CD4-positive, alpha-beta T cell treated with Interferon gamma for 1 hour (primary cell): ENCODE data around the gene ACY1.

Source experiments
- DNase-seq: peaks from one replicate; pipeline ENCODE4 v3.0.0-alpha.2; 2020

Gene ACY1

GRCh38 chr3:51946796-51947195 lies 36.5 kb upstream of the ACY1 start:
- no peak for DNase-seq

DNA sequence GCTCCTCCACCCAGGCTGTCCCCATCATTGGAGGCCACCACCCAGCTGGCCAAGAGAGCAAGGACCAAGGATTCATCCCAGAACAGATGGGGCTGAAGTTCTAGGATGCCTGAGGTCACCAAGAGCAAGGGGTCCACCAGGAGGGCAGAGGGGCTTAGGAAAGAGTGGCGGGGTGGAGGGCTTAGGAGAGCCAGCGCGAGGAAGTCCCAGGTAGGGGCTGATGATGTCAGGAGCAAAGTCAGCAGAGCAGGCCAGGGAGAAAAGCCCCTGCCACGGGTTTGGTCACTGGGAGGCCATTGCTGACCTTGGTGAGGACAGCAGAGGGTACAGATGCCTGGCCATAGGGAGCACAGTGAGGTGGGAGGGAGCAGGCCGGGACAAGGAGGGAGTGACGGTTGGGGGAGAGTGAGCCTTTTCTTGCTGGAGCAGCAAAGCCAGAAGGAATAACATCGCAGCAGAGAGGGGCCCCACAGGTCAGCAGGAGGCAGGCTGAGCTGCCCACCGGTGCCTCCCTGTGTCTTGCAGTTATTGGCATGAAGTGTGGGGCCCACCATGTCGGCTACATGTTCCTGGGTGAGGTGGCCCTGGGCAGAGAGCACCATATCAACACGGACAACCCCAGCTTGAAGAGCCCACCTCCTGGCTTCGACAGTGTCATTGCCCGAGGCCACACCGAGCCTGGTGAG lies 36.0 kb upstream of the ACY1 start:
- no peak for DNase-seq

DNA sequence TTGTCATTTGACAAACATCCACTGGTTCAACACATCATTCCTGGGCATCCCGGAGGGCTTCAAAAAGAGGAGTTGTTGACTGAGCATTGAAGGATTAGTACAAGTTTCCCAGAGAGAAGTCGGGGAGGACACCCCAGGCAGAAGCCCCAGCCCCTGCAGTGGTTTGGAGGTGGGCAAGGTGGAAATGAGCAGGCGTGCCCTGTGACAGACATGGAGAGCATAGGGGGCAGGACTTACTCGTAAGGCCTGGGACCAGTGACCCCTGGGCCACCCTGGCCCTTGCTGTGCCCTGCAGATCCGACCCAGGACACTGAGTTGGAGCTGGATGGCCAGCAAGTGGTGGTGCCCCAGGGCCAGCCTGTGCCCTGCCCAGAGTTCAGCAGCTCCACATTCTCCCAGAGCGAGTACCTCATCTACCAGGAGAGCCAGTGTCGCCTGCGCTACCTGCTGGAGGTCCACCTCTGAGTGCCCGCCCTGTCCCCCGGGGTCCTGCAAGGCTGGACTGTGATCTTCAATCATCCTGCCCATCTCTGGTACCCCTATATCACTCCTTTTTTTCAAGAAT lies 35.2 kb upstream of the ACY1 start:
- no peak for DNase-seq

GRCh38 chr3:51949121-51949520 lies 34.2 kb upstream of the ACY1 start:
- DNase-seq = no peak

- no peak for DNase-seq
Measured at GRCh38 chr3:51950899-51951298, 32.4 kb upstream of the ACY1 start.

GRCh38 chr3:51953445-51953844 lies 29.9 kb upstream of the ACY1 start:
- DNase-seq = no peak

- no peak for DNase-seq
Measured at GRCh38 chr3:51954105-51954504, 29.2 kb upstream of the ACY1 start.

GRCh38 chr3:51954713-51955112 lies 28.6 kb upstream of the ACY1 start:
- no peak for DNase-seq

- no peak for DNase-seq
Measured at GRCh38 chr3:51955175-51955892, 28.0 kb upstream of the ACY1 start, which contains the start of gene GPR62. TSS of gene GPR62 (plus strand) at chr3:51955381. CDS start at chr3:51955653, 272 bp downstream.

DNA sequence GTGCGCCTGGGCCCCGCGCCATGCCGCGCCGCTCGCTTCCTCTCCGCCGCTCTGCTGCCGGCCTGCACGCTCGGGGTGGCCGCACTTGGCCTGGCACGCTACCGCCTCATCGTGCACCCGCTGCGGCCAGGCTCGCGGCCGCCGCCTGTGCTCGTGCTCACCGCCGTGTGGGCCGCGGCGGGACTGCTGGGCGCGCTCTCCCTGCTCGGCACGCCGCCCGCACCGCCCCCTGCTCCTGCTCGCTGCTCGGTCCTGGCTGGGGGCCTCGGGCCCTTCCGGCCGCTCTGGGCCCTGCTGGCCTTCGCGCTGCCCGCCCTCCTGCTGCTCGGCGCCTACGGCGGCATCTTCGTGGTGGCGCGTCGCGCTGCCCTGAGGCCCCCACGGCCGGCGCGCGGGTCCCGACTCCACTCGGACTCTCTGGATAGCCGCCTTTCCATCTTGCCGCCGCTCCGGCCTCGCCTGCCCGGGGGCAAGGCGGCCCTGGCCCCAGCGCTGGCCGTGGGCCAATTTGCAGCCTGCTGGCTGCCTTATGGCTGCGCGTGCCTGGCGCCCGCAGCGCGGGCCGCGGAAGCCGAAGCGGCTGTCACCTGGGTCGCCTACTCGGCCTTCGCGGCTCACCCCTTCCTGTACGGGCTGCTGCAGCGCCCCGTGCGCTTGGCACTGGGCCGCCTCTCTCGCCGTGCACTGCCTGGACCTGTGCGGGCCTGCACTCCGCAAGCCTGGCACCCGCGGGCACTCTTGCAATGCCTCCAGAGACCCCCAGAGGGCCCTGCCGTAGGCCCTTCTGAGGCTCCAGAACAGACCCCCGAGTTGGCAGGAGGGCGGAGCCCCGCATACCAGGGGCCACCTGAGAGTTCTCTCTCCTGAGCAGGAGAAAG lies 27.2 kb upstream of the ACY1 start:
- DNase-seq = peak; percentile 24

DNA sequence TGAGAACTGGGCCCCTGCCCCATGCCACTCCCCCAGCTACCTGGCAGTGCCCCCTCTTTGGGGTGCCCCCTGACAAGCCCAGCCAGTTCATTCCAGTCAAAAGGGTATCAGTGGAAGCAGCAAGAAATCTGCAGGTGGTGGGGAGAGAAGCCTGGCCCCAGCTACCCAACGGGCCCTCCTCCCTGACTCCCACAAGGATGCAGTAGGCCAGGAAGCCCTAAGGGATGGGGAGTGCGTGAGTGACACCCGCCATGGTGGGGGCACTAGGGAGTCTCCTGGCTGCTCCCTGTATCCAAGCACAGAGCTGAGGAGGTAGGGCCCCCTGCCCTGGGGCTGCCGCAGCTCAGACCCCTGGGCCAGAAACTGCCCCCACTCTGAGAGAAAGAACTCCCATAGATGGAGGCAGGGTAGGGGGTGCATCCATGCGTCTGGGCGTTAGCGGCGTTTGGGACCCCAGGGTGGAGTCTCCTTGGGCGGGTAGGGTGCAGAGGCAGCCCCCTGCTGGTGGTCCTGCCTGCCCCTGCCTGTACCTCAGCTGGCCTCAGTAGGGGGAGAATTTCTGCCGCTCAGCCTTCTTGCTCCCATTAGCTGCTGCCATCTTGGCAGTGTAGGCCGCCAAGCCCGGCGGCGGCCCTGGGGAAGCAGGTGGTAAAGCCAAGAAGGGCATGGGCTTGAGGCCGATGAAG lies 25.7 kb upstream of the ACY1 start:
- DNase-seq = no peak

DNA sequence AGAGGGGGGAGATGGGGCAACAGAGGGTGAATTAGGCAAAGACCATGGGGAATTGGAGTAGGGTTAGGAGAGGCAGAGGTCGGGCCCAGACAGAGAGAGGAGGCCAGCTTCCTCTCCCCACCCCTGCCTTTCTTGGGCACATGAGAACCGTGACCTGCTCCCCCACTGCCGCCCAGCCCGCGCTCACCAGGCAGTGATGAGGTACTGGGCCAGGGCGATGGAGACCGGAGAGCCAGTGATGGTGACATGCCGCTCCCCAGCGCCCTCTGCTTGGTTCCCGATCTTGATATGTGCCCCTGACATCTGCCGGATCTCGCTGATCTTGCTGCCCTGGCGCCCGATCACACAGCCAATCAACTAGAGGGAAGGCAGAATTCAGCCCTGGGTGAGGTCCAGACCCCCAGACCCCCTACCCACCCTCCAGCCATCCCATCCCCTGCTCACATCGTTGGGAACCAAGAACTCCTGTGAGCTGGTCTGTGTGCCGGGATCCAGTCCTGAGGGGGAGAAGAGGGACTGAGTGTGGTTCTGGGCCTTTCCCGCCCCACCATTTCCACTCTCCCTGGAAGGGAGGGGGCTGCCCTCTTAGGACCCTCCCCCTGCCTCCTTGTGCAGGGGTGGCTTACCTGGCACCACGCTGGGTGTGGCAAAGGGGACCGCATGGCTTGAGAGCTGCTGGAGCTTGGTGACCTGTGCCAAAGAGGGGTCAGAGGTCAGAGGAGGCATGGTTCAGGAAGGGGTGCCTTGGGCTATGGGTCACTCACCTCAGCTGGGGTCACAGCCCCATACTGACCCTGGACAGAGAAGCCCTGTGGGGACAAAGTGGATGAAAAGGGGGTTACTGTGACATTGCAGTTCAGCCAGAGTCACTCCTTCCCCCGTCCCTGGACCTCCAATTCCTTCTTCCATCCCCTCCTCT lies 24.5 kb upstream of the ACY1 start:
- no peak for DNase-seq

DNA sequence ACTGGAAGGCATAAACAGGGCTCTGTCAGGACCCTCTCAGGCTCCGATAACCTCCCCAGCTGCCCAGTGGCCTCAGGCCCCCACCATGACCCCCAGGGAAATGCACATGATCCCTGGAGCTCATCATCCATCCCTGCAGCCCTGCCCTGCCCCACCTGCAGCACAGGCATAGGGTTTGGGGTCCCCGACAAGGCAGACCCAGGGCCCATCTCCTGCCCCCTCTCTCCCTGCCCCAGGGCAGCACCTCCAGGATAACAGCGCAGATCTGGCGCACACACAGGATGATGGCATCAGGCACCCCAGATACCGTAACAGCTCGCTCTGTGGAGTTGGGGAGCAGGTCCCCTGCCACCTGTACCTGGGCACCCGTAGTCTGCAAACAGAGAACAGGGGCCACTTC lies 23.7 kb upstream of the ACY1 start:
- no peak for DNase-seq

DNA sequence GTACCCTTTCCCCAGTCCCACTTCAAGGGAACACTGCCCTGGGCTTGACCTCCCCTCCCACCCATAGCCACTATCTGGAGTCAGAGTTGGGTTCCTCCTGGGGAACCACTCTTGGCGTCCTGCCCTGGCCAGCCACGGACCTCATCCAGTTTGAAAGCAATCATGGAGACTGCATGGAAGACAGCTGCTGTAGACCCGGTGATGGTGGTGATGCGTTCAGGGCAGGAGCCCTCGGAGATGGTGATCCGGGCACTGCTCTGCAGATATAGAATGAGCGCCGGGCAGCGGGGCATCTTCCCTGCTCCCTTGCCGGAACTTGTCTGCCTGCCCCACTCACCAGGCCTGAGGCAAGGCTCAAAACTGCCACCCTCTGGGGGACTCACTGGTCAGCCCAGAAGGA lies 22.9 kb upstream of the ACY1 start:
- no peak for DNase-seq

DNA sequence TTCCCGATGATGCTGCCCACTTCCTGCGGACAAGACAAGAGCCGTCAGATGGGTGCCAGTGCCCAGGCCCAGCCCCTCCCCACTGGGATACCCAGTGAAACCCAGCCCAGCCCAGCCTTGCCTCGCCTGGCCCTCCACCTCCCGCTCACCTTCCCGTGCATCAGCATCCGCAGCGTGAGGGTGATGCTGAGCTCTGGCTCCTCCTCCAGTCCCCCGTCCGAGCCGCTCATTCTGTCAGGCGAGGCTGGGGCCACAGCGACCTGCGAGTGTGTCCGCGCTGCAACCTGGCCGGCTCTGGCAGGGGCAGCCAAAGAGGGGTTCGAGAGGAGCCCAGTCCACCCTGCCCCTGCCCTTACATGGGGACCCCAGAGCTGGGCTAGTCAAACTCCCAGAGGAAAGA lies 22.3 kb upstream of the ACY1 start:
- no peak for DNase-seq

GRCh38 chr3:51961602-51962569 lies 21.4 kb upstream of the ACY1 start:
- DNase-seq = no peak

GRCh38 chr3:51962854-51963530 lies 20.3 kb upstream of the ACY1 start:
- DNase-seq = no peak

DNA sequence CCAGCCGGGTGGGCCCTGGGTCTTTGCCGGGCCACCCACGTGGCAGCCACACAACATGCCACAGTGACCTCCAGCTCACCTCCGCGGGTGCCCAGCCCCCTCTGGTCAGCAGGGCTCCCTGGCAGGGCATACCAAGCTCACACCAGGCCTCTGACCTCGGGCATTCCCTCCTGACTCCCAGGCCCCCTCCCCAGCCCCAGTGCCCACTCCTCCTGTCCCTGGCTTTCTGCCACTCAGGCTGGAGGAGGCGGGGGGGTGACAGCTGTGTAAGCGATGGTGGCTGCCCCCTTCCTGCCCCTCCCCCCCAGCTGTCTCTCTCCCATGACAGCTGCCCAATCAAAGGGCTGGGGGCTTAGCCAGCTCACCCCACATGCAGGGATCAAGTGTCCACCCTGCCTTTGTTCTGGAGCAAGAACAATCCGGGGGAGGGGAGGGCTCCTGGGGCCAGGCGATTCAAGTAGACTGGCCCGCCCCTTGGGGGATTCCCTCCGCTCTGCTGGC lies 19.3 kb upstream of the ACY1 start:
- no peak for DNase-seq

GRCh38 chr3:51964521-51964920 lies 18.8 kb upstream of the ACY1 start:
- DNase-seq = no peak

- DNase-seq = no peak
Measured at GRCh38 chr3:51966016-51966415, 17.3 kb upstream of the ACY1 start.
